HG02840 (cell line): Measurements from ENCODE around the gene ARHGAP15.

Experiments
- ATAC-seq: cut with Tn5 transposase; IDR thresholded peaks from one replicate; pipeline ENCODE4 v1.9.1; 2021; ENCODE audit warnings: mild to moderate bottlenecking, moderate library complexity, moderate number of reproducible peaks; ENCODE audit not compliant: unreplicated experiment, low FRiP score

The ARHGAP15 gene

GRCh38 chr2:143550500-143550899 lies 421.3 kb downstream of the ARHGAP15 start:
- no peak for ATAC-seq

- ATAC-seq, result no peak
These were observed 422.9 kb downstream of the ARHGAP15 start for GRCh38 chr2:143551971-143552650.

- ATAC-seq, result no peak
These were observed 424.0 kb downstream of the ARHGAP15 start for GRCh38 chr2:143553261-143553660.

- ATAC-seq, result no peak
These were observed 429.4 kb downstream of the ARHGAP15 start for GRCh38 chr2:143558665-143559064.

GRCh38 chr2:143559147-143559546 lies 429.9 kb downstream of the ARHGAP15 start:
- ATAC-seq, result no peak

GRCh38 chr2:143560724-143561123 lies 431.5 kb downstream of the ARHGAP15 start:
- no peak for ATAC-seq

- peak; percentile 96 for ATAC-seq
These were observed 435.2 kb downstream of the ARHGAP15 start for GRCh38 chr2:143564419-143564818.

GRCh38 chr2:143571747-143572146 lies 442.5 kb downstream of the ARHGAP15 start:
- ATAC-seq, result no peak

GRCh38 chr2:143572421-143572820 lies 443.2 kb downstream of the ARHGAP15 start:
- no peak for ATAC-seq

- no peak for ATAC-seq
These were observed 444.9 kb downstream of the ARHGAP15 start for GRCh38 chr2:143574069-143574468.

- no peak for ATAC-seq
These were observed 446.1 kb downstream of the ARHGAP15 start for GRCh38 chr2:143575340-143575739.

GRCh38 chr2:143577489-143577888 lies 448.3 kb downstream of the ARHGAP15 start:
- no peak for ATAC-seq

GRCh38 chr2:143579456-143579855 lies 450.2 kb downstream of the ARHGAP15 start:
- no peak for ATAC-seq

- ATAC-seq, result no peak
These were observed 451.9 kb downstream of the ARHGAP15 start for GRCh38 chr2:143581134-143581533.

GRCh38 chr2:143582046-143582747 lies 453.0 kb downstream of the ARHGAP15 start:
- ATAC-seq, result no peak

- no peak for ATAC-seq
These were observed 455.7 kb downstream of the ARHGAP15 start for GRCh38 chr2:143584936-143585335.

GRCh38 chr2:143586119-143586518 lies 456.9 kb downstream of the ARHGAP15 start:
- no peak for ATAC-seq

- ATAC-seq, result no peak
These were observed 459.5 kb downstream of the ARHGAP15 start for GRCh38 chr2:143588746-143589145.

- no peak for ATAC-seq
These were observed 464.9 kb downstream of the ARHGAP15 start for GRCh38 chr2:143594161-143594560.

GRCh38 chr2:143594745-143595144 lies 465.5 kb downstream of the ARHGAP15 start:
- ATAC-seq, result no peak

- no peak for ATAC-seq
These were observed 470.9 kb downstream of the ARHGAP15 start for GRCh38 chr2:143600116-143600515.

GRCh38 chr2:143601828-143602227 lies 472.6 kb downstream of the ARHGAP15 start:
- ATAC-seq, result no peak
